Choroid plexus epithelial cell (primary cell): Measurements from ENCODE around the gene TMEM233.

Experiments used
- DNase-seq: peaks from one replicate; pipeline ENCODE4 v3.0.0-alpha.2; 2010; ENCODE audit warnings: low read depth
- H3K4me3 ChIP-seq: 2 replicates; pipeline ENCODE4 v1.5.1; 2011; ENCODE audit warnings: low read depth, mild to moderate bottlenecking, control low read depth, low read length, moderate library complexity
- CTCF ChIP-seq: conservative IDR thresholded peaks from 2 replicates; pipeline ENCODE4 v1.5.1; 2011; ENCODE audit warnings: low read depth, mild to moderate bottlenecking, control low read depth, inconsistent platforms, low read length, moderate library complexity

The TMEM233 gene

GRCh38 chr12:119620490-119620889 lies 26.9 kb downstream of the TMEM233 start:
- TF ChIP-seq CTCF: no peak
- no peak for DNase-seq
- no peak overlapping the region for H3K4me3 ChIP-seq

- no peak overlapping the region for H3K4me3 ChIP-seq
- DNase-seq: no peak
- no peak for TF ChIP-seq CTCF
These were observed 28.3 kb downstream of the TMEM233 start for GRCh38 chr12:119621878-119622277.

GRCh38 chr12:119624966-119625365 lies 31.4 kb downstream of the TMEM233 start:
- no peak for TF ChIP-seq CTCF
- no peak overlapping the region for H3K4me3 ChIP-seq
- DNase-seq: no peak

GRCh38 chr12:119627019-119627643 lies 33.6 kb downstream of the TMEM233 start:
- no peak for DNase-seq

GRCh38 chr12:119627686-119628085 lies 34.1 kb downstream of the TMEM233 start:
- no peak overlapping the region for H3K4me3 ChIP-seq
- no peak for TF ChIP-seq CTCF
- DNase-seq: no peak

More at GRCh38 chr12:119627019-119627643, 33.6 kb downstream of the TMEM233 start:
- TF ChIP-seq CTCF: no peak
- H3K4me3 ChIP-seq: no peak overlapping the region

- H3K4me3 ChIP-seq: no peak overlapping the region
- no peak for TF ChIP-seq CTCF
- no peak for DNase-seq
These were observed 36.7 kb downstream of the TMEM233 start for GRCh38 chr12:119630223-119630780.

- H3K4me3 ChIP-seq: no peak overlapping the region
- DNase-seq: no peak
- TF ChIP-seq CTCF: no peak
These were observed 37.5 kb downstream of the TMEM233 start for GRCh38 chr12:119630962-119631550.
